ENCODE results near the gene ANO8. TPM values are rescaled to one million over a fixed set of nuclear protein-coding genes. Genes with fewer than 3 reads are reported as not detected.

Gene ANO8
- total RNA-seq, 2 donors from 2014 or later: 4.2 to 5.2 TPM

DNA sequence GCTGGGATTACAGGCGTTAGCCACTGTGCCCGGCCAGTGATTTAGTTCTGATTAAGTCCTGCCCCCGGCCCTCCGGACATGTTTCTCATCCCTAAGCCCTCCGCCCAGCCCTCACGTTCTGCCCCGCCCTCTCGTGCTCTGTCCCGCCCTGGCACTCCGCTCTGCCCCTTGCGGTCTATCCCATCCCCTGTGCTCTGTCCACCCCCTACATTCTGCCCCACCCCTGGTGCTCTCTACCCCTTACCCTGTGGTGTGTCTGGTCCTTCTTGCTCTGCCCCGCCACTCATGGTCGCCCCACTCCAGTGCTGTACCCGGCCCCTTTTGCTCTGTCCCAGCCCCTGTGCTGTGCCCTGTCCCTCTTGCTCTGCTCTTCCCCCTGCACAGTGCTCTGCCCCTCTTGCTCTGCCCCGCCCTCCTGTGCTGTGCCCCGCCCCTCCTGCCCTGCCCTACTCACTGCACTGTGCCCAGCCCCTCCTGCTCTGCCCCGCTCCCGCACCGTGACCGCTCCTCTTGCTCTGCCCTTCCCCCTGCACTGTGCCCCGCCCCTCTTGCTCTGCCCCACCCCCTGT lies 5.7 kb upstream of the ANO8 start:
- Histone ChIP-seq H3K4me1 (peaks cover 0 to 24% of the 10 kb centered on the region in 2 donors), H3K27ac (no peak overlapping the region), H3K9me3 (no peaks in the 10 kb centered on the region), H3K4me3 (no peak overlapping the region), H3K27me3 (no peaks in the 10 kb centered on the region), H3K36me3 (no peaks in the 10 kb centered on the region)
- DNase-seq (ENCODE audit: low spot score): no peak
- TF ChIP-seq CTCF (IDR thresholded peaks at IDR 0.05): no peak

- Histone ChIP-seq H3K36me3 (no peaks in the 10 kb centered on the region), H3K27me3 (no peaks in the 10 kb centered on the region), H3K27ac (no peak overlapping the region), H3K4me3 (no peak overlapping the region), H3K9me3 (no peaks in the 10 kb centered on the region), H3K4me1 (peaks cover 0 to 31% of the 10 kb centered on the region in 2 donors)
- DNase-seq (ENCODE audit: low spot score): no peak
- TF ChIP-seq CTCF (IDR thresholded peaks at IDR 0.05): no peak
These were observed 4.6 kb upstream of the ANO8 start for GRCh38 chr19:17339088-17339741.

DNA sequence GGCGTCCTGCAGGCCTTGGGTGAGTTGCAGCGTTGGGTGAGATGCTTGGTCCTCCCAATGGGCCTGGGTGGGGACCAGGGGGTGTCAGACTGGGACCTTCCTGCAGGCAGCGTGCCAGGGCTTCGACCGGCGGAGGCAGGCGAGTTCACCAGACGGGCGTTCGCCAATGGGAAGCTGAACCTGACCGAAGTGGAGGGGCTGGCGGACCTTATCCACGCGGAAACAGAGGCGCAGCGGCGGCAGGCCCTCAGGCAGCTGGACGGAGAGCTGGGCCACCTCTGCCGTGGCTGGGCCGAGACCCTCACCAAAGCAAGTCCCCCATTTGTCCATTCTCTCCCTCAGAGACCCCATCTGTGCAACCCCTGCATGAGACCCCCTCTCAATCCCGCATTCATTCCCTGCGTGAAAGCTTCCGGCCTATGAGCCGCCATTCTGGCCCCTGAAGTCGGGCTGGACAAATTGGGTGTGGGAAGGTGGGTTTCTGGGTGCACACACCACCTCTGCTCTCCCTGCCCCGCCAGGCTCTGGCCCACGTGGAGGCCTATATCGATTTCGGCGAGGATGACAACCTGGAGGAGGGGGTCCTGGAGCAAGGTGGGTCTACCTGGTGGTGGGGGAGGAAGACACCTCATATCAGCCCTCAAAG lies 3.9 kb upstream of the ANO8 start:
- no peak for DNase-seq (ENCODE audit: low spot score)
- no peaks in the 10 kb centered on the region for H3K27me3 ChIP-seq
- no peak for TF ChIP-seq CTCF (IDR thresholded peaks at IDR 0.05)
- no peaks in the 10 kb centered on the region for H3K9me3 ChIP-seq
- H3K36me3 ChIP-seq: no peaks in the 10 kb centered on the region
- H3K4me1 ChIP-seq: peaks cover 0 to 37% of the 10 kb centered on the region in 2 donors
- no peak overlapping the region for H3K27ac ChIP-seq
- peak overlapping the region in 1 of 2 donors; percentile 73 for H3K4me3 ChIP-seq

DNA sequence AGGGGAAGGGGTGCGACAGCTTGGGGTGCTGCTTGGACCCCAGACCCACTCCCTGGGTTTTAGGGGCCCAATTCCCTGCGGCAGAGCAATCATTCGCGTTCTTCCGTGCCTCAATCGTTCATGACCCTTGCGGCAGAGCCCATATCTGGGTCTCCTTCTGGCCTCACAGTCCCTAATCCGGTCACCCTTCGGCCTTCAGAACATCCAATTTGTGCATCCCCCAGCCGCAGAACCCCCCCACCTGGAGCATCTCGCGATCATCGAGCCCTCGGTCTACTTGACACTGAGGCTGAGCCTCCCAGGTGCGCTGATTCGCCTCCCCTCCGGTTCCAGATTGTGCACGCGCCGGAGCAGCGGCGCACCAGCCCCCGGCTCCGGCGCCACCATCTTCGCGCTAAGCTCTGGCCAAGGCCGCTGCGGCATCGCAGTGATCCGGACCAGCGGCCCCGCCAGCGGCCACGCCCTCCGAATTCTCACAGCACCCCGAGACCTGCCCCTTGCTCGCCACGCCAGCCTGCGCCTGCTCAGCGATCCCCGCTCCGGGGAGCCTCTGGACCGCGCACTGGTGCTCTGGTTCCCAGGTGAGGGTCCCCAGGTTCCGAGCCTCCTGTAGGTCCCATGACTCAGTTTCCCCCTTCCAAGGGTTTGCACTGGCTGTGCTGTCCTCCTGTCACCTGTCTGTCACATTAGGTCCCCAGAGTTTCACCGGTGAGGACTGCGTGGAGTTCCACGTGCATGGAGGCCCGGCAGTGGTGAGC lies 3.2 kb upstream of the ANO8 start:
- Histone ChIP-seq H3K27ac (peak overlapping the region; percentile 92 to 93), H3K4me1 (peaks cover 0 to 41% of the 10 kb centered on the region in 2 donors)
- no peak for DNase-seq (ENCODE audit: low spot score)

More for the DNA sequence above, 3.2 kb upstream of the ANO8 start:
- Histone ChIP-seq H3K9me3 (no peaks in the 10 kb centered on the region), H3K36me3 (no peaks in the 10 kb centered on the region), H3K27me3 (no peaks in the 10 kb centered on the region), H3K4me3 (peak overlapping the region; percentile 73 to 81)
- no peak for TF ChIP-seq CTCF (IDR thresholded peaks at IDR 0.05)

Measured in right atrium auricular region (tissue), 2 donors.